Astrocyte of the cerebellum (primary cell): ENCODE measurements around the gene MAGEB17.
"Not testable (repeated sequence)": the region's sequence is repeated elsewhere in the genome, so short reads cannot be mapped to it uniquely, and the experiment has no call there.

Experiments used
- DNase-seq: peaks from one replicate; pipeline ENCODE4 v3.0.0-alpha.2; 2011; ENCODE audit warnings: low read depth
- H3K4me3 ChIP-seq: 2 replicates; pipeline ENCODE4 v1.5.1; 2011; ENCODE audit warnings: mild to moderate bottlenecking, low read depth, low read length, moderate library complexity
- in situ Hi-C: cut with HindIII; loops from 2 replicates; pipeline ENCODE4 v1.10.0; 2017; ENCODE audit warnings: low sequenced_read_pairs
- TF ChIP-seq, protein P1 (sequence below): IDR thresholded peaks from 2 replicates; pipeline ENCODE4 v1.5.1; 2012; ENCODE audit warnings: low read length, low read depth, moderate library complexity, mild to moderate bottlenecking; ENCODE audit errors: missing control alignments

MAGEB17 gene

DNA sequence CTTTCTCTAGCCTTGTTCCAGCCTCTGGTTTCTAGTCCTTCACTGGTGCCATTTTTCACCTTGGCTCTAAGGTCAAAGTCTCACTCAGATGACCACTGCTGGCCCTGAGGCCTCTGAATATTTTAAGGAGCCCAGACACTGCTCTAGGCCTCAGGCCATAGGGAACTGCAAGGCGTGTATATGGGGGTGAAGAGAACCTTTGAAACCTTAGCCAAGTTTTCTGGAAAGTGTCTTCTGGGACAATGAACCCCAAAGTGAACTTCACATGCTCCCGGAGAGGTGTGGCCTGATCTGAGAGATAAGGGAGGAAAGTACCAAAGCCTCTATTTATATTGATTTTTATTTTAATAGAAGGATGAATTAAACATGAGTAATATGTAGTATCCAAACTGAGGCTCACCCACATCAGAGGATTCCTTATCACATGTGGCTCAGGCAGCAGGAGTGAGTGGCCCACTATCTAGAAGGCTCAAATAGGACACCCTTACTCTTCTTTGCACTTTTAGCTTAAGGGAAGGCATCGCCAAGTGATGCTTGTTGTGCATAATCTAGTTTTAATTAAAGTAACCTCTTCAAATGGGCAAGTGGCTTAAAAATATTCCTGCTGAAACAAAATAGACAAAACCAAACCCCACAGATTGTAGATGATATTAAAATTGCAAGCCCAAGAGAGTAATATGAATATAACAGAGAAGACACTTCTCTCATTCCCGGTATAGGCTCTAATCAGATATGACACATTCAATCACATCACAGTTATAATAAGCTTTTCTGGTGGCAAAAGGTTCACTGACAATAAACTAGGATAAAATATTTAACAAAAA, 25.6 kb upstream of the MAGEB17 start:
- in situ Hi-C loops = no loop called here
- H3K4me3 ChIP-seq = no peak overlapping the region
- TF ChIP-seq, protein P1, sequence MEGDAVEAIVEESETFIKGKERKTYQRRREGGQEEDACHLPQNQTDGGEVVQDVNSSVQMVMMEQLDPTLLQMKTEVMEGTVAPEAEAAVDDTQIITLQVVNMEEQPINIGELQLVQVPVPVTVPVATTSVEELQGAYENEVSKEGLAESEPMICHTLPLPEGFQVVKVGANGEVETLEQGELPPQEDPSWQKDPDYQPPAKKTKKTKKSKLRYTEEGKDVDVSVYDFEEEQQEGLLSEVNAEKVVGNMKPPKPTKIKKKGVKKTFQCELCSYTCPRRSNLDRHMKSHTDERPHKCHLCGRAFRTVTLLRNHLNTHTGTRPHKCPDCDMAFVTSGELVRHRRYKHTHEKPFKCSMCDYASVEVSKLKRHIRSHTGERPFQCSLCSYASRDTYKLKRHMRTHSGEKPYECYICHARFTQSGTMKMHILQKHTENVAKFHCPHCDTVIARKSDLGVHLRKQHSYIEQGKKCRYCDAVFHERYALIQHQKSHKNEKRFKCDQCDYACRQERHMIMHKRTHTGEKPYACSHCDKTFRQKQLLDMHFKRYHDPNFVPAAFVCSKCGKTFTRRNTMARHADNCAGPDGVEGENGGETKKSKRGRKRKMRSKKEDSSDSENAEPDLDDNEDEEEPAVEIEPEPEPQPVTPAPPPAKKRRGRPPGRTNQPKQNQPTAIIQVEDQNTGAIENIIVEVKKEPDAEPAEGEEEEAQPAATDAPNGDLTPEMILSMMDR = no peak
- DNase-seq = no peak

DNA sequence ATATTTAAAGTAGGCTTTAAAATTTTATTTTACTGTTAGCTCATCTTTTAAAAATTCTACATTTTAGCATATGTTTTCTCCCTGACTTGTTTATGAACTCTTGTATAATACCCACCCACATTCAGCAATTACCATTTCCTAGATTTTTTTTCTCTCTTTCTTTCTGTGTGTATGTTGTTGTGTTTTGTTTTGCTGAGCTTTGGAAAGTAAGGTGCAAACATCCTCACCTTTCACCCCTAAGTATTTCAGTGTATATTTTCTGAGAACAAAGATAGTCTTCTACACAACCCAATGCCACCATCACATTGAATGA, 25.1 kb upstream of the MAGEB17 start:
- DNase-seq = no peak
- TF ChIP-seq, protein P1 = no peak
- in situ Hi-C loops = no loop called here
- no peak overlapping the region for H3K4me3 ChIP-seq

DNA sequence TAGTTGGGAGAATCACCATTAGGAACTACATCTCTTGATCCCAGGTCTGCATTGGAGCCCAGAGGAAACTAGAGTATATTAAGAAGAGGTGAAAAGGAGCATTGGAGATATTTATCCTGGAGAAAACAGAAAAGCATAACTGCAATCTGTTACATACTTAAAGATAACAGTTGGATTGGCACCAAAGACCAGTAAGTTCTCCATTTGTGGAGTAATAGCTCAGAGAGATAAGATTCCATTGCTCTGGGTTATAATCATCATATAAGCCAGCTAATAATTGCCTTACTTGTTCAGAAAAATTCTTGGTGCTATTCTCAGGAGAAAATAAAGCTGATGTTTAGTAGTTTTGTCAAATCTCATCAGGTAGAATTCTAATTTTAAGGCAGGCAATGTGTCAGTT, 23.3 kb upstream of the MAGEB17 start:
- H3K4me3 ChIP-seq = no peak overlapping the region
- in situ Hi-C loops = no loop called here
- no peak for DNase-seq
- TF ChIP-seq, protein P1 = no peak

DNA sequence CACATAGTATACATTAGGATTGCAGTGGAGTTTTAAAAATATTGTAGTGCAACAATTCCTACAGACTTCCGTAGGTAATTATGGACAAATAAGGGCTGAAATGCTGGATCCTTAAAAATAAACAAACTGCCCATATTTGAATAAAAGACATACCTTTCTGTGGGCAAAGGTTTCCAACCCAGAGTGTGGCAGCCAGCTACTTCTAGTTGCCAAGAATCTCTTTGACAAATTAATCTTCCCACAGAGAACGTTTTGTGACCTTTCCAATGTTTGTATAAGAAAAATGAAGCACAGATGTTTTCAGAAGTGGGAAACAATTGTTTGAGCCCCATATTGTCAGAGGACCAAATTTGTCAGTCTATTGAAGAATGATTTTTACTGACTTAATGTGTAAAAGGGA, 22.9 kb upstream of the MAGEB17 start:
- TF ChIP-seq, protein P1 = no peak
- in situ Hi-C loops = no loop called here
- DNase-seq = no peak
- H3K4me3 ChIP-seq = no peak overlapping the region

DNA sequence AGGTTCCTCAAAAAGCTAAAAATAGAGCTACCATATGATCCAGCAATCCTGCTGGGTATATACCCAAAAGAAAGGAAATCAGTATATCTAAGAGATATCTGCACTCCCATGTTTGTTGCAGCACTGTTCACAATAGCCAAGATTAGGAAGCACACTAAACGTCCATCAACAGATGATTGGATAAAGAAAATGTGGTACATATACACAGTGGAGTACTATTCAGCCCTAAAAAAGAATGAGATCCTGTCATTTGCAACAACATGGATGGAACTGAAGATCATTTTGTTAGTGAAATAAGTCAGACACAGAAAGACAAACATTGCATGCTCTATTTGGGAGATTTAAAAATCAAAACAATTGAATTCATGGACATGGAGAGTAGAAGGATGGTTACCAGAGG, 22.2 kb upstream of the MAGEB17 start:
- in situ Hi-C loops, H3K4me3 ChIP-seq, DNase-seq: not testable (repeated sequence)

DNA sequence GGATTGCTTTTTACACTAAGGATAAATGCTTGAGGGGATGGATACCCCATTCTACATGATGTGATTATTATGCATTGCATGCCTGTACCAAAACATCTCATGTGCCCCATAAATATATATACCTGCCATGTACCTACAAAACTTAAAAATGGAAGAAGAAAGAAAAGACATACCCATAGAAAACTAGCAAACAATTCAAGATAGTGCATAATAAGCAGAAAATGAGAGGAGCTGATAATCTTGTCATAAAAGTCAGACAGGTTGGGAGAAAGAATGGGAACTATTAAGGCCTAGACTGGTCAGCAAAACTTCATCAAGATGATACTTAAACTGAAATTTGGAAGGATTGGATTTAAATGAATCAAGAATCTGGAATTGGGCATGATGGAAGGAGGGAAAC, 21.6 kb upstream of the MAGEB17 start:
- DNase-seq = no peak
- H3K4me3 ChIP-seq = no peak overlapping the region
- in situ Hi-C loops = no loop called here
- TF ChIP-seq, protein P1 = no peak

DNA sequence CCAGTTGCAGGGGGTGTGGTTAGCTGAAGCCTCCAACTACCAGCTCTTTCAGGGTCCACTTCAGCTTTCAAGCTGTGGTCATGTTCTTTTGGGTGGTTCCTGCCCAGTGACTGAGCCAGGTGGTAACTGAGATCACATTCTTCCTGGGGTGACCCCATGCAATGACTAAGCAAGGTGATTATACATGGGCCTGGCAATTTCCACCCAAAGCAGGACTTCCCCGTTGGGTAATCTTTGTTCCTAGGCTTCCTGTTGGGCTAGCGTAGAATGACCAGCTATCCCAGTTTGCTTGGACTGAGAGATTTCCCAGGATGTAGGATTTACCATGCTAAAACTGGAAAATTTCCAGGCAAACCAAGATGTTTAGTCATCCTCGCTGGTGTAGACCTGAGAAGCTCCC, 18.4 kb upstream of the MAGEB17 start:
- TF ChIP-seq, protein P1 = no peak
- no peak for DNase-seq
- in situ Hi-C loops = no loop called here
- no peak overlapping the region for H3K4me3 ChIP-seq
